HG03442 (cell line): ENCODE results near the gene PFKL.
"Not testable (repeated sequence)": the region's sequence is repeated elsewhere in the genome, so short reads cannot be mapped to it uniquely, and the experiment has no call there.

Experiments
- ATAC-seq: cut with Tn5 transposase; IDR thresholded peaks from one replicate; pipeline ENCODE4 v1.9.1; 2021; ENCODE audit warnings: mild to moderate bottlenecking, moderate library complexity; ENCODE audit not compliant: unreplicated experiment

Gene PFKL

DNA sequence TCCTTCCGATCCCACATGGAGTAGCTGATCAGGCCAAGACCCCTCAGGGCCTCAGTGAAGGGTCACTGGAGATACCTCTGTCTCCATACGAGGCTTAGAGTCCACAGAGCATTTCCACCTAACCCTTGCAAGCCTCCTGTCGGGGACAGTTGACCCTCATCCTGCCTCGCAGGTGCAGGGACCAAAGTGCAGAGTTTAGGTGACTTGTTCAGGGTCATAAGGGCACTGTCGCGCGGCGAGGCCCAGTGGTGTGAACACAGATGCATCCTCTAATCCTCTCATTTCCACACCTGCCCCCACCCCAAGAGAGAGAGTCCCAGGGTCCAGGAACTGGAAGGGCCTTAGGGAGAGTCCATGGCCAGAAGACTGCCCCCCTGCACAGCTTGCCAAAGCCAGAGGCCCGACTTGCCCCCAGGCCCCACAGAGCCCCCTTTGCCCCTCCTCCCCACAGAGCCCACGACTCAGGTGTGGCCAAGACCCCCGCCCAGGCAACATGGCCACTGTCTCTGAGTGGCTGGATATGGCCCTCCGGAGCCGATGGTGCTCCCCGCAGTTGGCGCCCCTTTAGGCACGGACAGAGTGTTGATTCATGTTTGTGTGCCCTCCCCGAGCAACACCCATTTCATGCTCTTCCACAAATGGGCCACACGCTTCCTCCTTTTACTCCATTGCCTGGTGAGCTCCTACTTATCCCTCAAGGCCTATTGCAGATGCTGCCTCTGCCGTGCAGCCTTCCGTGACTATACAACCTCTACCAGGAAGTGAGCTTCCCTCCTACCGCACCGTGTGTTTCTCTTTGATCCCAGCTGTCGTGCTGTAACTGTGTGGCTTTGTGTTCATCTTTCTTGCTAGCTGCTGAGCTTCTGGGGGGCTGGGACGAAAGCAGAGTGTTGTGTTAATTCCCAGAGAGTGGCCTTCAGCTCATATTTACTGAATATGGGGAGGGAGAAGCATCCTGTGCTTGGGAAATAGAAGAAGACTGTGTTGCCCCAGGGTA, 55.2 kb downstream of the PFKL start:
- ATAC-seq = no peak

DNA sequence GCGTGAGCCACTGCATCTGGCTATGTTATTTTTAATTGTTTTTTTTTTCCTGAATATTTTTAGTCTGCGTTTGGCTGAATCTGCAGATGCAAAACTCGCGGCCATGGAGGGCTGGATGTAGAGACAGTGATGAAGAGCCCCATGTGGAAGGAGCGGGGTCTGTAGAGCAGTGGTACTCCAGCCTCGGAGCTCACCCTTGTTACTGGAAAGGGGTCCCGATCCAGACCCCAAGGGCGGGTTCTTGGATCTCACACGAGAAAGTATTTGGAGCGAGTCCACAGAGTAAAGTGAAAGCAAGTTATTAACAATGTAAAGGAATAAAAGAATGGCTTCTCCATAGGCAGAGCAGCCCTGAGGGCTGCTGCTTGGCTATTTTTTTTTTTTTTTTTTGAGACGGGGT, 56.3 kb downstream of the PFKL start:
- ATAC-seq = no peak

DNA sequence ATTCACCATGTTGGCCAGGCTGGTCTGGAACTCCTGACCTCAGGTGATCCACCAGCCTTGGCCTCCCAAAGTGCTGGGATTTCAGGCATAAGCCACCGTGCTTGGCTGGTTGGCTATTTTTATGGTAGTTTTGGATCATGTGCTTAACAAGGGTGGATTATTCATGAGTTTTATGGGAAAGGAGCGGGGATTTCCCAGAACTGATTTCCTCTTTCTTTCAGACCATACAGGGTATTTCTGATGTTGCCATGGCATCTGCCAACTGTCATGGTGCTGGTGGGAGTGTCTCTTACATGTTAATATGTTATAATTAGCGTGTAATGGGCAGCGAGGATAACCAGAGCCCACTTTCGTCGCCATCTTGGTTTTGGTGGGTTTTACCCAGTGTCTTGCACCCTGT, 56.8 kb downstream of the PFKL start:
- no peak for ATAC-seq

DNA sequence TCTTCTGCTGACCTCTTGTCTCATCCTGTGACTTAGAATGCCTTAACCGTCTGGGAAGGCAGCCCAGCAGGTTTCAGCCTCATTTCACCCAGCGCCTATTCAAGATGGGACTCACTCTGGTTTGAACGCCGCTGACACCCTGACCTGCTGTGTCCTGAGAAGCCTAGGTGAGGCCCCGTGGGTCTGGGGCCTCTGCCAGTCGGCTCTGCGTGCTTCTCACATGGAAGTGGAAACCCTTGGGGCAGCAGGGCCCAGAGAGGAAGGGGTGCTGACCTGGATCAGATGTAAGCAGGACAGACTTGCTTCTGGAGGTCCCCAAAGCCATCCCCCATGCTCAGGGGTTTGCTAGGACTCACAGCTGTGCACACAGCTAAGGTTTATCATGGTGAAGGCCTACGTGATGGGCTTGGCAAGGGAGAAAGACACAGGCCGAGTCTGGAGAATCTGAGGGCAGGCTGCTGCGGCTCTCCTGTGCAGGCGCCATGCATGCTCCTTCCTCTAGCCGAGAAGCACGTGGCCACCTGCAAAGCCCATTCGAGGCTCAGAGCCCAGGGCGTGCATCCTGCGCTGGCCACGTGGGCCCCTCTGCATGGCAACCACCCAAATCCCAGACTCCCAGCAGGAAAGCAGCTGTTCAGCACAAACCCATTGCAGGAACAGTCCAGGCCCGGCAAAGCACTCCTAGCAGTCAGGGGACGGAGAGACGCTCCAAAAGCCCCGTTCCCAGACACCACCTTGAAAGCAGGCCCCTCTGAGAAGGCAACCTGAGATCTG, 57.4 kb downstream of the PFKL start:
- ATAC-seq = no peak

DNA sequence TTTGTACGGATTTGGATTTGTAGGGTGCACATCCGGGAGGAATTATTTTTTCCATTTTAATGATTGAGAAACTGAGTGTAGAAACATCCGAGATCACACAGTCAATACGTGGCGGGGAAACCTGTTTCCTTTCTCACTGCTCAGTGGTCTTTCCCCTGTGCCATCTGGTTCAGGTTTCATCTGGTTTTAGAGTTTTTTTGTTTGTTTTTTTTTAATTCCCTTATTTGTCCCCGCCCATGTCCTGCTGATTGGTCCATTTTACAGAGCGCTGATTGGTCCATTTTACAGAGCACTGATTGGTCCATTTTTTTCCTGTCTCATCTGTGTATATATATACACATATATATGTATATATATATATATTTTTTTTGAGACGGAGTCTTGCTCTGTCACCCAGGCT, 59.5 kb downstream of the PFKL start:
- ATAC-seq = no peak

DNA sequence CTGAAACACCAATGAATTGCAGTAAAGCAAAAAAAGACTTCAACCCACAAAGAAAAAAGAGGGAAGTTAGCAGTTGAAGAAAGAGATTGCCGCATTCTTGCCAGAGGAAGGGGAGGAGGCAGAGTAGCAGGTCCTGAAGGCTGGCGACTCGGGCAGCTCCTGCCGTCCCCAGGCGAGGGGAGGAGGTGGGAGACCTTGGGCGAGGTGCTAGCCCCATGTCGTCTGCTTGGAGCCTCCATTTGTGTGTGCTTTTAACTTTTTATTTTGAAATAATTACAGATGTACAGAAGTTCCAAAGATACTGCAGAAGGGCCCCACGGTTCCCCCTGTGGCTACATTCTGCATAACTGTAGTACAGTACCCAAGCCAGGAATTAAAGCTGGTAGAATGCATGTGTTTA, 60.3 kb downstream of the PFKL start:
- ATAC-seq = no peak

DNA sequence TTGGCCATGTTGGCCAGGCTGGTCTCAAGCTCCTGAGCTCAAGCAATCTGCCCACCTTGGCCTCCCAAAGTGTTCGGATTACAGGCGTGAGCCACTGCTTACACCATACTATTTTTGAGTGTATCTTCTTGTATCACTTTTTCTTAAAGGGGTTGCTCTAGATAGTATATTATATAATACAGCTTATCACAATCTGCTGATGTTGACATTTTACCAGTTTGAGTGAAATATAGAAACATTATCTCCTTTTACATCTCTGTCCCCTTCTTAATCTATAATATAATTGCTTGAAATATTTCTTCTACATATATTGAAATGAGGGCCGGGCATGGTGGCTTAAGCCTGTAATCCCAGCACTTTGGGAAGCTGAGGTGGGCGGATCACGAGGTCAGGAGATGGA, 62.0 kb downstream of the PFKL start:
- ATAC-seq = not testable (repeated sequence)

DNA sequence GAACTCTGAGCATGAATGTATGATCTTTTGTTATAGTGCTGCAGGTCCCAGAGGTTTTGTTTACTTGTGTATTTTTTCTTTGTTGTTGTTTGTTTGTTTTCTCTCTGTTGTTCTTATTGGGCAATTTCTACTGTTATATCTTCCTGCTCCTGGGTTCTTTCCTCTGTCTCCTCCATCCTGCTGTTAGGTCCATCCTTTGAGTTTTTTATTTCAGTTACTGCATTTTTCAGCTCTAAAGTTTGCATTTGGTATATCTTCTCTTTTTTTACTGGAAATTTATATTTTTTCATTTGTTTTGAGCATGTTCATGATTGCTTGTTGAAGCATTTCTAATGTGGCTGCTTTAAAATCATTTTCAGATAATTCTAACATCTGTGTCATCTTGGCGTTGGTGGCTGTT, 63.4 kb downstream of the PFKL start:
- ATAC-seq = no peak

DNA sequence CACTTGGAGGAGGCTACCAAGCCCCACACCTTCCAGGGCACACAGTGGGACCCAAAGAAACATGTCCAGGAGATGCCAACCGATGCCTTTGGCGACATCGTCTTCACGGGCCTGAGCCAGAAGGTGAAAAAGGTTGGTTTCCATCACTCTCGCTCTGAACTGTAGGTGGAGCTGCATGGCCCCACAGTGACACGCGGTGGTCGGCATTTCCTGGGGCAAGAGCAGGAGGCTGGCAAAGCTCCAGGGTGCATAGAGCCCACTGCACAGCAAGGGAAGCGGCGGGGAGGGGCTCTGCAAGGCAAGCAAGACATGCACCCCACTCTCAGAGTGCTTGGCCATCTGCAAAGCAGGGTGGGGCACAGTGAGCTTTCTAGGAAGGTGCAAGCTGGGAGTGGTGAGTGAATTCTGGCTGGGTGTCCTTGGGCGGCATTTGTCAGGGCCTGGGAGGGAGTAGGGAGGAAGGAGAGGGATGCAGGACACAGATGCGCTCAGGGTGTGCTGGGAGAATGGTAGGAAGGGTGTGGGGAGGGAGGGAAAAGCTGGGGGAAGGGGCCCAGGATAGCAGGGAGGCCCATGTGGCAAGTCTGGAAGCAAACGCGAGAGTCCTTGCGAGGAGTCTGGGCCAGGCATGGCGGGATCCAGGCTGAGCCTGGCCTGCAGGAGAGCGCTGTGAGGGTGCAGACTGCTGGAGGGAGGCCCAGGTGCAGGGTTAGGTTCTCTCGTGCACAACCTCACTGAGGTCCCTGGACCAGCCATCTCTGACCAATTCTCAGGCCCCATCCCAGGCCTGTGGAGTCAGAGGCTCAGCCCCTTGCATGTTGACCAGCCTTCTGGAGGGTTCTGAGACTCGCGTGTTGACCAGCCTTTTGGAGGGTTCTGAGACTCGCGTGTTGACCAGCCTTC, 64.5 kb downstream of the PFKL start:
- no peak for ATAC-seq

DNA sequence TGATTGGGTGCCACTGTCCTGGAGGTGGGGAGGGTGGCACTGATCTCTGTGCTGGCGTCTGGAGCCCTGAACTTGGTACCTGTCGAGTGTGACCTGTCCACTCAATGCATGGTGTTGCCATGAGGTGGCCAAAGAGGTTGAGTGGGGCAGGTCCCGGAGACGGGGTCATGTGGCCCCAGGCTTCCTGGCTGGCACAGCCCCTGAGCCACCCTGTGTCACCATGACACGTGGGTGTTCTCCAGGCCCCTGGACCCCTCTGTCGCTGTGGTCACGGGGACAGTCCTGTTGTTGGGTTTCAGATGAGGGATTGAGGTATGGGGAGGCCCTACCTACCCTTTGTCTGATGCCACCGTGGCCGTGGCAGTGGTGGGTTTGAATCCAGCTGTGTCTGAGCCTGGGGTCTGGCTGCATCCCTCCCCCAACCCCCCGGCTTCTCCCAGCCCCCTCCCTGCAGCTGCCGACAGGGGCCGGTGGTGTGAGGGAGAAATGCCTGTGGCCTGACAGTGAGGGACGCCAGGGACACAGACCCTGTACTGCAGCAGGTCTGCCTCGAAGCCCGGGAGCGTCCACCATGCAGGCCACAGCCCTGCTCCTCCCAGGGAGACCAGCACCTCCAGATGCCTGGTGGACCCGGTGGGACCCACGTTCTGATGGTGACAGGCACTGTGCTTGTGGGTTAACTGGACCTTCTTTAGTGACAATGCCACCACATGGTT, 65.6 kb downstream of the PFKL start:
- no peak for ATAC-seq

DNA sequence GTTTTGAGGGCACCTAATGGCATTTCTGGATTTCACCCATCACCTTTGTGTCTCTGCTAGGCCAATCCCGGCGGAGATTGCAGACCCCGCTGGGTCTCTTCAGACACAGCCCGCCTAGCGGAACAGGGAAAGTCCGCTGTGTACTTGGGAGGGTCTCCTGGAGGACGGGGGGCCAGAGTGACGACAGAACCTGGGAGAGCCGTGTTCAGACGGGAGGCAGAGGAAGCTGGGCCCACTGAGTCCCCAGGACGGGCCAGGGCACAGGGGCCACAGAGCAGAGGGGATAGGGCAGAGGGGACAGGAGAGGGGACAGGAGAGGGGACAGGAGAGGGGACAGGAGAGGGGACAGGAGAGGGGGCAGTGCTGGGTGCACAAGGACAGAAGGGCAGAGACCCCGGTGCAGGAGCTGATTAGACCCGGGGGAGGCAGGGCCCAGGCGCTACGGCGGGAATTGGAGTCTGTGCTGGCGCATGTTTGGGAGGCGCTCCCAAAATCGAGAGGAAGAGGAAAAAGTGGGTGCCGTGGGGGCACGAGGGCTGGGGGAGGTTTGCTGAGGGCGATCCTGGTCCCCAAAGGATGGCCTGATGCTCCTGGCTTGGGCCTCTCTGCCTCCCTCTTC, 66.2 kb downstream of the PFKL start:
- ATAC-seq = no peak

DNA sequence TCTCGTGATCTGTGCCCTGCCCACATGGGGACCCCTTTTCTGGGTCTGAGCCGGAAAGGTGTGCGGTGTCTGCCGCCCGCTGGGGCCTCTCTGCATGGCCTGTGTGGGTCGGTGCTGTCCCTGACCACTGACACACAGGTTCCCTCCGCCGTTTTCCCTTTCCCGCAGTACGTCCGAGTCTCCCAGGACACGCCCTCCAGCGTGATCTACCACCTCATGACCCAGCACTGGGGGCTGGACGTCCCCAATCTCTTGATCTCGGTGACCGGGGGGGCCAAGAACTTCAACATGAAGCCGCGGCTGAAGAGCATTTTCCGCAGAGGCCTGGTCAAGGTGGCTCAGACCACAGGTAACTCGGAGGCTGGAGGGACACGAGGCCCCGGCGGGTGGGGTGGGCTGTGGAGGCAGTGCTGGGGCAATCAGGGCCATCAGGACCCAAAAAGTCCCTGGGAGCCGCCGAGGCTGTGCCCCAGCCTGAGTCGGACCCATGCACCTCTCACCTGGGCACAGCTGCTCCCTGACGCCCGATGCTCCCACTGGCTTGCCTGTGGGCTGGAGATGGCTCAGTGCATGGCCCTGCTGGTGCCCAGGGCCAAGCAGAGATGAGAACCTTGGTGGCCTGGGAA, 66.8 kb downstream of the PFKL start:
- ATAC-seq = no peak

DNA sequence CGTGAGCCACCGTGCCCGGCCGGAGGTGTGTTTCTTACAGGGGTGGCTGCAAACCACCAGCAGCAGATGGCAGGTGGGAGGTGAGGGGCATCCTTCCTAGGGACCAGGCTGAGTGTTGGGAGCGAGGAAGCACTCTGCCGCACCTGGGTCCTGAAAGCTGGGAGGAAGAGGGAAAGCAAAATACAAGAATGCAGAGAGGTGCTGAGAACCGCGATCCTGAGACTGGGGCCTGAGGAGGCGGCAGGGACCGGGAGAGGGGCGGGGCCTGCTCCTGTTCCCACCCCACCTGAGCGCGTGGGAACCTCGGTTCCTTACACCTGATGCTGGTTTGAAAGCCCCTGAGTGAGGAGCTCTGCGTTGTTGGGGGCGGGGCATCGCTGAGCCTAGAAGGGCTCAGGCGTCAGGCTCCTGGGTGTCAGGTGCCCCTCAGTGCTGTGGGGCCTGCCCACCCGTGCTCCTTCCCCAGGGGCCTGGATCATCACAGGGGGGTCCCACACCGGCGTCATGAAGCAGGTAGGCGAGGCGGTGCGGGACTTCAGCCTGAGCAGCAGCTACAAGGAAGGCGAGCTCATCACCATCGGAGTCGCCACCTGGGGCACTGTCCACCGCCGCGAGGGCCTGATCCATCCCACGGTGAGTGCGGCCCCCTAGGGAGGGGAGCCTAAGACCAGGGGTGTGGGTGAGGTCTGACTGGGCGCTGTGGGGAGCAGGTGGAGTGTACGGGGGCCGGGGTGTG, 69.0 kb downstream of the PFKL start:
- no peak for ATAC-seq

DNA sequence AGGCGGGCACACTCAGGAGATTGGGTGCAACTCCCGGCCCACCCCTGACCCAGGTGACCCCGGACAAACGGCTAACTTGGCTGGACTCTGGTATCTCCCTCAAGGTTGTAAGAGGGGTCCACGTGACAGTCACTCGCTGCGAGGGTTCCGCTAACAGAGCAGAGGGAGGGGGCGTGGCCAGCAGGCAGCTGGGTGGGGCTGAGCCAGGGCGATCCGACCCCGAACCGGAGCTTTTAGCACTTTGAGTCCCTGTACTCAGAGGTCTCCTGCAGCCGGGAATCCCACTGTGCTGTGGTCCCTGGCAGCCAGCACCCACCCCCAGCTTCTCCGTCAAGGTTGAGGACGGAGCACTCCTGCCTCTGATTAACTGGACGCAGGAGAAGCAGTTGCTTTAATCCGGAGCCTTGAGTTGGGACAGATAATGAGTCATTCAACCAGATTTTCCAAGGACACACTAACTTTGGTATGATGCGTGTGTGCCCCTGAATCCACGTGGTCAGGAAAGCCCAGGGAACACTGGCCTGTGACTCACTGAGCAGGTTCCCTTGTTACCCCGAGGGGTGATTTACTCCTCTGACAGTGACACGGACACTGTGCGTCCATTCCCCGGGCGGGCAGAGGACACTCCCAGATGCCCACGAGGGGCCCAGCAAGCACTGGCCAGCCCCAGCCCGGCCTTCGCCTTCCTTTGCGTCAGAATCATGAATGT, 70.3 kb downstream of the PFKL start:
- ATAC-seq = no peak

DNA sequence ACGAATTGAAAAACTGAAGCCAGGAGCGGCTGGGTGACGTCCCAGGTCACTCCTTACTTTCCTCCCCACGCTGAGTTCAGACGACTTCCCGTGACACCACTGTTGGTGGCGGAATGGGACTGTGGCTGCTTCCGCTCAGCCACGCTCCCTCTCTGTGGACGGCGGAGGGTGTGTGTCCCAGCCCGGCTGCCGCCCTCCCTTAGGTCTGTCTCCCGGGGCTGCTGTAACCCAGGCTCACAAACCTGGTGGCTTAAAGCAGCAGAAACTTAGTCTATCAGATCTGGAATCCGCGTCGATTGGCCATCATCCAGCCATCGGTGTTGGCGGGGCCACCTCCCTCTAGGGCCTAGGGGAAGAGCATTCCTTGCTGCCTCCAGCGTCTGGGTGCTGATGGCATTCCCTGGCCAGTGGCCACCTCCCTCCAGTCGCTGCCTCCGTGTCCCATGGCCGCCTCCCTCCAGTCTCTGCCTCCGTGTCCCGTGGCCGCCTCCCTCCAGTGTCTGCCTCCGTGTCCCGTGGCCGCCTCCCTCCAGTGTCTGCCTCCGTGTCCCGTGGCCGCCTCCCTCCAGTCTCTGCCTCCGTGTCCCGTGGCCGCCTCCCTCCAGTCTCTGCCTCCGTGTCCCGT, 71.0 kb downstream of the PFKL start:
- no peak for ATAC-seq

DNA sequence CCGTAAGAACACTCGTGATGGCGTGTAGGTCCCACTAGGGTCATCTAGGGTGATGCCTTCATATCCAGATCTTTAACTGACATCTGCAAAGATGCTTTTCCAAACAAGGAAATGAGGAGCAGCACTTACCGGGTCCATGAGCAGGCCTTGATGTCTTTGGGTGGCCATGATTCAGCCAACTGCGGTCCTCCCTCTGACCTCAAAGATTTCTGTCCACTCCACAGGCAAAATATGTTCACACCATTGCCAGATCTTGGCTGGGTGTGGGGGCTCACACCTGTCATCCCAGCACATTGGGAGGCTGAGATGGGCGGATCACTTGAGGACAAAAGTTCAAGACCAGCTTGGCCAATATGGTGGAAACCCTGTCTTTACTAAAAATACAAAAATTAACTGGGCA, 71.7 kb downstream of the PFKL start:
- no peak for ATAC-seq

DNA sequence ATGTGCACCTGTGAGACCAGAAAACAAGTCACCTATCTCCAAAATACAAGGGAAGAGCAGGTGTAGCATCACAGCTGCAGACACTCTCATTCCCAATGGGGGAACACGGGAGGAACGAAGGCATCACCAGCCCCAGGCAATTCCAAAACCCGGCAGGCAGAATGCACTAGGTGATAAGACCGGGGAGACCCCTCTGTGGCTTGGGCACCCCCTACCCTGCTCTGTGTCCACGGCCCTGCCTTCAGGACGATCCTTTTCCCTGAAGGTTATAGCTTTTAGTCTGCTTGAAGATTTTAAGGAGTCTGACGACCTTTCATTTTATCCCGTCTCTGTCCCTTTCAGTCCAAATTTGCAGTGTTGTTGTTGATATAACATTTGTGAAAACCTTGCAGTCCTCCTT, 72.8 kb downstream of the PFKL start:
- no peak for ATAC-seq
